Measurements from ENCODE around the gene FICD.

The FICD gene

DNA sequence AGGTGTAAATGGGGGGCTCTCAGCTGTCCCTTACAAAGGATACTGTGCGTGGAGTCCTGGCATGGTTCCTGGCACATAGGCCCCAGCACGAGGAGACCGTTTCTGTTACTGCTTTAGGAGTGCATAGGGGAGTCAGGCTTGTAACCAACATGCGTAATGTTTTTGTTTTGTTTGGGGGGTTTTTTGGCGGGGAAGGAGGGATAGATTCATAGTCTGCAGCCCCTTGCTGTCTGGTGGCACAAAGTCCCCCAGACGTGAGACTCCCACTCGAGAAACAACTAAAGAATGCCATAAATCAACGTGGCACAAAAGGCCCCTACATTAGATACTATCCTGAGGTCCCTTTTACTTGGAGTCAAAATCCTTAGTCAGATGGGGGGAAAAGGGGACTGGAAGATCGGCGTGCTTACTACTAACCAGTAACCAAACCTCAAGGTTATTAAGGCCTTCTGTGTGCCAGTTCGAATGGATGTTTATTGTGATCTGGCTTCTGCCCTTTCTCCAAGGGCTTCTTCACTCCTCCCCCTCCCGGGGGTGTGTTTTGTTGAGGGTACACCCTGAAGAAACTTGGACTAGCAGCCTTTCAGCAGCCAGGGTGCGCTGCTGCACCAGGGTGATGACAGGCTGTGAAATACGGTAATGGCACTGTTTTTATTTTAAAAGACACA lies 48.2 kb downstream of the FICD start:
- DNase-seq (ENCODE audit: low read depth, low spot score), result peak; percentile 37

GRCh38 chr12:108563804-108564151 lies 48.7 kb downstream of the FICD start:
- H3K27ac ChIP-seq, result peak overlapping the region; percentile 77
- DNase-seq (ENCODE audit: low read depth, low spot score), result no peak

More for the DNA sequence above, 48.2 kb downstream of the FICD start:
- H3K27ac ChIP-seq, result peak overlapping the region; percentile 77

GRCh38 chr12:108564724-108565123 lies 49.6 kb downstream of the FICD start:
- H3K27ac ChIP-seq, result no peak overlapping the region
- no peak for DNase-seq (ENCODE audit: low read depth, low spot score)

- H3K27ac ChIP-seq, result no peak overlapping the region
- no peak for DNase-seq (ENCODE audit: low read depth, low spot score)
These were observed 50.1 kb downstream of the FICD start for GRCh38 chr12:108565146-108565545.

GRCh38 chr12:108565976-108566375 lies 50.9 kb downstream of the FICD start:
- peak; percentile 85 for DNase-seq (ENCODE audit: low read depth, low spot score)
- H3K27ac ChIP-seq, result peak overlapping the region; percentile 39

GRCh38 chr12:108566452-108566851 lies 51.4 kb downstream of the FICD start:
- peak overlapping the region; percentile 39 for H3K27ac ChIP-seq
- DNase-seq (ENCODE audit: low read depth, low spot score), result no peak

- no peak for DNase-seq (ENCODE audit: low read depth, low spot score)
- no peak overlapping the region for H3K27ac ChIP-seq
These were observed 52.6 kb downstream of the FICD start for GRCh38 chr12:108567406-108568337.

GRCh38 chr12:108568338-108569154 lies 53.5 kb downstream of the FICD start:
- no peak for DNase-seq (ENCODE audit: low read depth, low spot score)
- no peak overlapping the region for H3K27ac ChIP-seq

Data from epithelial cell of prostate (primary cell).